NCI-H1417 treated with DMSO at 0.1 percent for 48 hours (cell line): ENCODE data around the gene MRPL19.

Experiments
- DNase-seq: peaks from one replicate; lab custom pipeline; 2025; lab: John Stamatoyannopoulos, UW

Gene MRPL19

DNA sequence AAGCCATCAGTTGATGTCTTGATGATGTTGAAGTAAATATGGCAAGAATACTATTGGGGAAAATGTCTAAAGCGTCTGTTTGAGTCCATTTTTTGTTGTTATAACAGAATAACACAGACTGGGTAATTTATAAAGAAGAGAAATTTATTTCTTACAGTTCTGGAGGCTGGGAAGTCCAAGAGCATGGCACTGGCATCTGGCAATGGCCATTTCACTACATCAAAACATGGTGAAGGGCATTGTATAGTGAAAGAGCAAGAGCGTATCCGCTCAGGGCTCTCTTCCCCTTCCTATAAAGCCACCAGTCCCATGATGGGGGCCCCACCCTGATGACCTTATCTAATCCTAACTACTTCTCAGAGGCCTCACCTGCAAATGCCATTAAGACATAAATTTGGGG is 29.6 kb upstream of the MRPL19 start:
- DNase-seq, result no peak

DNA sequence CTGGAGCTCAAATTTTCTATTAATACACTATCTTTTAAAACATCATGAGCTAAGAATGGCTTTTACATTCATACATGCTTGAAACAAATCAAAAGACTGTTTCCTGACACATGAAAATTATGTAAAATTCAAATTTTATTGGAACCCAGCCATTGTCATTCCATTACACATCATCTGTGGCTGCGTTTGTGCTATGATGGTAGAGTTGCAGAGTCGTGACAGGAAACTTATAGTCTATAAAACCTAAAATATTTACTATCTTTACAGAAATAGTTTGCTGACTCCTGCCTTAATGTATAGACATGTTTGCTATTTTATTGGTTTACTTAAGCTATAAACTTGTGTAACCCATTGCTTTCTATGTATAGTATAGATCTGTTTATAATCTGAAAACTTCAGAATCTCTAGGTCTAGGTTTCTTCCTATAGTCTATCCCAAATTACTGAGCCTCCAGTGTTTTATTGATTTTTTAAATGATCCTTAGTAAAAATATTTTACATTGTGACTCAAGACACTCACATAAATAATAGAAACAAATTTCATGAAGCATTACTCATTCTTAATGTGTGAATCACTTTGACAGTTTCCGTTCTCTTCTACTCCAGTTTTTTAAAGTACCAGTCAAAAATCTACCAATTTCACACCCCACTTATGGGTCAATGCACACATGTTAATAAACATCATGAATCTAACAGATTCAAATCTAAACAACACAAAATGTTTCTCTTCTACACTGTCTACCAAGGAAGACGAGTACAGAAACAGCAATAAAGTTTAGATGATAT is 26.4 kb upstream of the MRPL19 start:
- no peak for DNase-seq

DNA sequence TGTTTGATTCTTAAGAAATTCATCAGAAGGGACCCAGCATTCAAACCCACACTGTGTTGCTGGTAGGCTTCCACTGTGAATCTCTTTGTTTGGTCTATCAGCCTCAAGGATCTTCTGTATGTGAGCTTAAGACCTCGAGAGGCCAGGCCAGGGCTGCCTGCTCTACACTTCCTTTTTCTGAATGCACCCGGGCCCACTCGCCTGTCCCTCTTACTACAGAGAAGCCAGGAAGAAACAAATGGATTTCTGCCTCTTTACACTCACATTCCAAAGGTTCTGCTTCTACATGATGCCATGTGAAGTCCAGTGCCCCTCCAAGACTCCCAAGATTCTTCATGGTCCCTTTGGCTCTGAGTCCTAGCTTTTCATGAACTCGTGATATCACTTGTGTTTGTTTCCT is 25.4 kb upstream of the MRPL19 start:
- no peak for DNase-seq

GRCh38 chr2:75622500-75622899 is 24.1 kb upstream of the MRPL19 start:
- no peak for DNase-seq

DNA sequence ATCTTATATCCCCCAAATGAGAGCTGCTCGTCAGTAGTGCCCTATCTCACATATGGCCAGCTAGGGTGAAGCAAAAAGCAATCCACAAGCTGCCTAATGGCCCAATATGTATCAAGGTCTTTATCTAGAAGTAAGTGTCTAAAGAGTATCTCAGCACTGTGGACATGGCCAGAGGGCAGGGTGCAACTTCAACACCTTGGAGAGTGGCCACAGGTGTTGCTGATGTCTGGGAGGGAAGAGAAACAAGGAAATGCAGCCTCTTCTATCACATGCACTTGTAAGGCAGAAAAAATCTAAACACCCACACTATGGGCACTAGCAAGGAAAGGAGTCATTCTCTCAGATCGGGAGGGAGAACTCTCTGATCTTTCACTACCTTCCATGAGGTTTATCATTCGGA is 23.7 kb upstream of the MRPL19 start:
- no peak for DNase-seq

DNA sequence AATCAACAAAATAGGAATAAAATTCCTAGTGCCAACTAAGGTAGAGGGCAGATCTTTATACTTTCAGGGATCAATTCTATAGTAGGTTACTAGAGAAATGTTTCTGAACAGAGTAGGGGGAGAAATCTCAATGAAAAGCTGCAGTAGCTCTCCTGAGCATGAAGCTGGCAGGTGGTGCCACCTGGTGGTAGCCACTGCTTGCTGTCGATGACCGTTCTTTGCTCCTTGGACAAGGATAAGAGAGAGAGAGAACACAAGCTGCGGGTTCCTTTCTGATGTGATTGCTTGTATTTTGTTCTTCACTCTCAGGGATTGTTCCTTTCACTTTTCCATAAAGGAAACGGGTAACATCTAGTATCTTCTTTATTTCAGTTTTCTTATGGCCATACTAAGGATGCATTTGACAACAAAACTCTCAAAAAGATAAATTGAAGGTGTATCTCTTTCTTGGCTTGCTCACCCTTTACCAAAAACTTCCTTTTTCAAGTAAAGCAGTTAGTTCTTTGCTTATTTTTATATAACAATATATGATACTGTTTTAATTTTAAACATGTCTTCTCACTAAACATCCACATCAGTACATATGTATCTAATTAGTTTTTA is 18.6 kb upstream of the MRPL19 start:
- DNase-seq, result peak; percentile 17

DNA sequence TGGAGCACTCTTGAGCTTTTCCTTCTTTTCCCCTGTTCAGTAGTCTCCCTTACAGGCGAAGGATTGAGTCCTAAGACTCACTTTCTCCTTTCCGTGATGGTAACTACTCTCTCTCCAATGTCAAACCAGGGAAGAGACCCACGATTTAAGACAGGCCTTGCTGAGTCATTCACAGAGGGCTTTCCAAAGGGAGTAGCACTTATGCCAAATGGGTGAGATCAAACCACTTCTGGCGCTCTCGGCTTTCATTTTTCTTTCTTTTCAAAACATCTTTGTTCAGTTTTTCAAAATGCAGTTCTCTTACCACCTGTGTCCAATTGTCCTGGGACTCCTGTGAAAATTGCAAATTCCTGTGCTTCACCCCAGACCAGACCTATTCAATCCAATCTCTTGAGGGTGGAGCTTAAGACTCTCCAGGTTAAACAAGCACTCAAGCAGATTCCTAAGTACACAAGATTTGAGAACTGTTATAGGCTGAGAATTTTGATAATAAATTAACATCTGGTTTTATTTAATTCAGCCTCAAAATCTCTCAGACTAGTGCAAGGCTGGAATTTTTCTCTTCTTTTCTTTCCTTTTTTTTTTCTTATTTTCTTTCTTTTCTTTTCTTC is 14.4 kb upstream of the MRPL19 start:
- DNase-seq, result no peak

DNA sequence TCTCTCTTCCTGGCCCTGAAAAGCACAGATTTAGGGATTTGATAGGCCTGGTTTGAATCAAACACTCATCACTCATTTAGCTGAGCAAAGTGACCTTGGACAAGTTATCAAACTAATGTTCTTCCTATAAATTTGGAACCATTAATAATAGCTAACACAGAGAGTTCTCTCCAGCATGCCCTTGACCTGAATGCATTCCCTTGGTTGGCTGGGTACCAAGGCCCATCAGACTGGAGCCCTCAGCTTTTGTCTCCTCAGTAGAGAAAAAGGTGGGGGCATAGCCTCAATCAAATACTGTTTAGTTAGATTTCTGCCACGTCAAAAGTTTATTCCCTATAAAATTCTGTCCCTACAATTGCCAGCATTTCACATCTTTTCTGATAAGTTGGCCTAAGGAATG is 13.8 kb upstream of the MRPL19 start:
- no peak for DNase-seq

GRCh38 chr2:75633620-75634019 is 13.0 kb upstream of the MRPL19 start:
- DNase-seq, result no peak

DNA sequence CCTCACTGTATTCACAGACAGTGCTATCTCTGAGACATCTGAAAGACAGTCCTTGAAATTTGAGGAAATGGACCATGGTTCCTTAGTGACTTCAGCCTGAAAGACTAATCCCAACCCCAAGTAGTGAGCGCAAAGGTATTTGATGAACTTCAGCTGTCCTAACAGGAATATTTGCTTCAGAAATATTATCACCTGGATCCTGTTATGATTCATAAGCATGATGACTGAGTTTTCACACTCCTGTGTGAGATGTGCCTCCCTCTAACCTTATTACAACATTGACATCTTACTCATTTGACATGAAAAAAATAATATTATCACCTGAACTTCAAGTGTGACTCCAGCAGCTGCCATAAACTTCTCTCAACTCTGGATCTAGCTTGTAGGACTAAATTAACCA is 11.6 kb upstream of the MRPL19 start:
- DNase-seq, result no peak

GRCh38 chr2:75637568-75637967 is 9.0 kb upstream of the MRPL19 start:
- no peak for DNase-seq

- DNase-seq, result peak; percentile 25
These were observed 5.9 kb upstream of the MRPL19 start for GRCh38 chr2:75640621-75641121.

DNA sequence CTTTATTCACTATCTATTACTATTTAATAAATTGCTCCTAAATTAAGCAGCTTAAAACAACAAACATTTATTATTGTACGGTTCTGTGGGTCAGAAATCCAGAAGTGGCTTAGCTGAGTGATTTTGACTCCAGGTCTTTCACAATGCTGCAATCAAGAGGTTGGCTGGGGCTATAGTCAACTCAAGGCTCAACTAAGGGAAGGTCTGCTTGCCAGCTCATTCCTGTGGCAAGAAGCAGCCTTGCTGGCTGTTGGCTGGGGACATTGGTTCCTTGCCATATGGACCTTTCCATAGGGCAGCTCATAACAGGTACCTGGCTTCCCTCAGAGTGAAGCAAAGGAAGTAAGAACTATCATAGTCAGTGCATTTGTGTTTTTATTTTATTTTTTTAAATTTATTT is 5.0 kb upstream of the MRPL19 start:
- DNase-seq, result no peak

DNA sequence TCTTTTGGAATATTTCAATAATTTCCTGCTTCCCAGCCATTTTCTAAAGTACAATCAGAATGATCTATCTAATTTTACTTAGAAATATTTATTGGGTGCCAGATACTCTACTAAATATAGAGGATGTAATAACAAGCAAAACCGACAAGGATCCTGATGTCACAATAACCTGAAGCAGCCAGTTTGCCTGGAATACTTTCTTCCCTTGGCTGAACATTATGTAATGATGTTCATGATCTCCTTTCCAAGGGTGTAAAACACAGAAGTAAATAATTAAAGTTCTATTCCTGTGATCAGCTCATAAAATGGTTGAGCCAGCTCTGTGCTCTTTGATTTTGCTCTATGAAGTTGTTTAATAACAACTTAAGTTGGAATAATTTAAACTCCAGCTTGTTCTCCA is 2.6 kb upstream of the MRPL19 start:
- DNase-seq, result no peak

DNA sequence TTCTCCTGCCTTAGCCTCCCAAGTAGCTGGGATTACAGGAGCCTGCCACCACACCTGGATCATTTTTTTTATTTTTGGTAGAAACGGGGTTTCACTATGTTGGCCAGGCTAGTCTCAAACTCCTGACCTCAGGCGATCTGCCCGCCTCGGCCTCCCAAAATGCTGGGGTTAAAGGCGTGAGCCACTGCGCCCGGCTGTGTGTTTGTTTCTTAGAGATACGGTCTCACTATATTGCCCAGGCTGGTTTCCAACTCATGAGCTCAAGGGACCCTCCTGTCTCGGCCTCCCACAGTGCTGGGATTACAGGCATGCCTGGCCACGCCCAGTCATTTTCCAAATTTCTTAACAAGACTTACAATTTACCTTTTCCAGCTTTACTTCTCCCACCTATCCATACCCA is 940 bp upstream of the MRPL19 start:
- no peak for DNase-seq

- DNase-seq, result no peak
These were observed 447 bp upstream of the MRPL19 start for GRCh38 chr2:75646090-75646582.

DNA sequence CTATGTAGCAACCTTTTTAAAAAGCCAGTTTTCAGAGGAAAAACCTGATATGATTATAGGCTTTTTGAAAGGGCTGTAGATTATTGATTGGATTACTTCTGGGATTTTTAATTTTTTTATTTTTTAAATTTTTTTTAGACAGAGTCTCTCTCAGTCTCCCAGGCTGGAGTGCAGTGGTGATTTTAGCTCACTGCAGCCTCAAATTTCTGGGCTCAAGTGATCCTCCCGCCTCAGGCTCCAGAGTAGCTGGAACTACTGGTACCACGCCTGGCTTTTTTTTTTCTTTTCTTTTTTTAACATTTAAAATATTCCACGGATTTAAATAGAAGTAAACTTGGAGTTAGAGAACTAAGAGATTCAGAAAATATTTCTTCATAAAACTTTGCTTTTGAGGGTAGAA is 1.2 kb downstream of the MRPL19 start:
- DNase-seq, result no peak

DNA sequence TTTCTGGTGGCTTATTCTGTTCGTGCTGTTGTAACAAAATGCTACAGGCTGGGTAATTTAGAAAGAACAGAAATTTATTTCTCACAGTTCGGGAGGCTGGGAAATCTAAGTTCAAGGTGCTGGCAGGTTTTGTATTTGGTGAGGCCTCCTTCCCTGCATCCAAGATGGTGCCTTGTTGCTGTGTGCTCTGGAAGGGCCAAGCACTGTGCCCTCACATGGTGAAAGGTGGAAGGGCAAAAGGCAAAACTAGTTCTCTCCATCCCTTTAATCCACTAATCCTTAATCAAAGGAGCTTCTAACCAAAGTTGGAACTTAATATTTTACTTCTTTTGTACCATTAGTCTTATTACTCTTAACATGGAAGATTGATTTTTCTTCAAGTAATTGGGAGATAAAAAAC is 7.4 kb downstream of the MRPL19 start:
- DNase-seq, result no peak

DNA sequence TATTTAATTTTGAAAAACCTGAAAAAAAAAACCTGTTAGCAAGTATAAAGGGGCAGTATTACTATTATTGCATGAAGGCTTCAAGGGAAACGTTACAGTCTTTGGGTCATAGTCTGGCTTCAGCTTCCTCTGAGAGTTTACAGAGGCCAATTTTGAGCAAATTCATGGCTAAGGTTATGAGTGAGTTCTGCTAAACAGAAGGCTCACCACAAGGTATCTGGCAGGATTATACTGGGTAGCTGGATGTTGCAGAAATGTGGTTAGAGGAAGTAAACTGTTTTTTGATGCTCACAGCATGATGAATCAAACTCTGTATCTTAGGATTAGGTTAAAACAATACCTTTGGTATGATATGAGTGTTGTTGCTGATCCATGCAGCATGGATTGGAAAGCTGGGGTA is 9.3 kb downstream of the MRPL19 start:
- DNase-seq, result no peak

GRCh38 chr2:75656563-75656962 is 10.0 kb downstream of the MRPL19 start:
- no peak for DNase-seq

GRCh38 chr2:75657798-75658197 is 11.2 kb downstream of the MRPL19 start:
- no peak for DNase-seq

- no peak for DNase-seq
These were observed 20.3 kb downstream of the MRPL19 start for GRCh38 chr2:75666911-75667310.

DNA sequence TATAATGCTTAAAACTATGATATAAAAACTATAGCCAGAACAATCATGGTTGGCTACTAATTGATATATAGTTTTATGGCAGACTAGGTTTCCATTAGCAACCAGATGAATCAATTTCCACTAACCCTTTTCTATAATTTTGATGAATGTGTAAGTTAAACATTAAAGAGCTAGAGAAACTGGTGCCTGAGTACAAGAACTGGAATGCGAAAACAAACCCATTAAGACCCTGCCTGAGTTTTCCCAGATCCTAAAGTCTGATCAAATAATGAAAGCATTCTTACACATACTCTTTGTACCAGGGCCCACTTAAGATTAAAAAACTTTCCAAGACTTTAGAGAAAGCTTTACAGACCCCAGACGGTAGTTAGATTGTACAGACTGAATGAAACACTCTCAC is 21.3 kb downstream of the MRPL19 start:
- DNase-seq, result no peak
